Stimulated activated naive B cell treated with anti-CD40 and anti-IgM and Interleukin-4, amounts not matched to agents 10 μg/mL and 1 μg/mL and 100 μg/mL, for 72 hours (primary cell): ENCODE measurements around the gene MPRIP.
"Not testable (repeated sequence)": the region's sequence is repeated elsewhere in the genome, so short reads cannot be mapped to it uniquely, and the experiment has no call there.

Source experiments
- ATAC-seq, 2 donors: fragments of 150-1000 bp; cut with Tn5 transposase; replicated peaks; 2 replicates each; pipeline ENCODE4 v1.10.0; 2021; ENCODE audit warnings: moderate library complexity in 1 of 2
- DNase-seq: peaks from one replicate; pipeline ENCODE4 v3.0.0; 2021
- H3K27ac Mint-ChIP-seq: one replicate; pipeline ENCODE4 v1.8.0; 2022; ENCODE audit warnings: mild to moderate bottlenecking, mixed read lengths
- H3K27me3 Mint-ChIP-seq, 2 donors: one replicate each; pipeline ENCODE4 v1.8.0; 2022; ENCODE audit warnings: mixed read lengths in 2 of 2
- H3K36me3 Mint-ChIP-seq, 2 donors: one replicate each; pipeline ENCODE4 v1.8.0; 2022; ENCODE audit warnings: mixed read lengths in 2 of 2, mild to moderate bottlenecking in 1 of 2
- H3K4me1 Mint-ChIP-seq, 2 donors: one replicate each; pipeline ENCODE4 v1.8.0; 2022; ENCODE audit warnings: mixed read lengths in 2 of 2, mild to moderate bottlenecking in 1 of 2
- H3K4me3 Mint-ChIP-seq, 2 donors: one replicate each; pipeline ENCODE4 v1.8.0; 2022; ENCODE audit warnings: mild to moderate bottlenecking in 2 of 2, mixed read lengths in 2 of 2, moderate library complexity in 1 of 2
- H3K9me3 Mint-ChIP-seq, 2 donors: one replicate each; pipeline ENCODE4 v1.8.0; 2022; ENCODE audit warnings: mixed read lengths in 2 of 2, mild to moderate bottlenecking in 1 of 2

MPRIP gene, protein sequence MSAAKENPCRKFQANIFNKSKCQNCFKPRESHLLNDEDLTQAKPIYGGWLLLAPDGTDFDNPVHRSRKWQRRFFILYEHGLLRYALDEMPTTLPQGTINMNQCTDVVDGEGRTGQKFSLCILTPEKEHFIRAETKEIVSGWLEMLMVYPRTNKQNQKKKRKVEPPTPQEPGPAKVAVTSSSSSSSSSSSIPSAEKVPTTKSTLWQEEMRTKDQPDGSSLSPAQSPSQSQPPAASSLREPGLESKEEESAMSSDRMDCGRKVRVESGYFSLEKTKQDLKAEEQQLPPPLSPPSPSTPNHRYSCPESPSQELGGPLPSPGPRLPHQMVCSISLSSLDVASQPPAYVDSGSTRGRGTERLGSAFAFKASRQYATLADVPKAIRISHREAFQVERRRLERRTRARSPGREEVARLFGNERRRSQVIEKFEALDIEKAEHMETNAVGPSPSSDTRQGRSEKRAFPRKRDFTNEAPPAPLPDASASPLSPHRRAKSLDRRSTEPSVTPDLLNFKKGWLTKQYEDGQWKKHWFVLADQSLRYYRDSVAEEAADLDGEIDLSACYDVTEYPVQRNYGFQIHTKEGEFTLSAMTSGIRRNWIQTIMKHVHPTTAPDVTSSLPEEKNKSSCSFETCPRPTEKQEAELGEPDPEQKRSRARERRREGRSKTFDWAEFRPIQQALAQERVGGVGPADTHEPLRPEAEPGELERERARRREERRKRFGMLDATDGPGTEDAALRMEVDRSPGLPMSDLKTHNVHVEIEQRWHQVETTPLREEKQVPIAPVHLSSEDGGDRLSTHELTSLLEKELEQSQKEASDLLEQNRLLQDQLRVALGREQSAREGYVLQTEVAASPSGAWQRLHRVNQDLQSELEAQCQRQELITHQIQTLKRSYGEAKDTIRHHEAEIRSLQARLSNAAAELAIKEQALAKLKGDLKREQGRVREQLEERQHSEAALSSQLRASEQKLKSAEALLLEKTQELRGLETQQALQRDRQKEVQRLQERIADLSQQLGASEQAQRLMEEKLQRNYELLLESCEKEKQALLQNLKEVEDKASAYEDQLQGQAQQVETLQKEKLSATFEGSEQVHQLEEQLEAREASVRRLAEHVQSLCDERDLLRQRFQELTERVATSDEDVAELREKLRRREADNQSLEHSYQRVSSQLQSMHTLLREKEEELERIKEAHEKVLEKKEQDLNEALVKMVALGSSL (N-terminal part only)

DNA sequence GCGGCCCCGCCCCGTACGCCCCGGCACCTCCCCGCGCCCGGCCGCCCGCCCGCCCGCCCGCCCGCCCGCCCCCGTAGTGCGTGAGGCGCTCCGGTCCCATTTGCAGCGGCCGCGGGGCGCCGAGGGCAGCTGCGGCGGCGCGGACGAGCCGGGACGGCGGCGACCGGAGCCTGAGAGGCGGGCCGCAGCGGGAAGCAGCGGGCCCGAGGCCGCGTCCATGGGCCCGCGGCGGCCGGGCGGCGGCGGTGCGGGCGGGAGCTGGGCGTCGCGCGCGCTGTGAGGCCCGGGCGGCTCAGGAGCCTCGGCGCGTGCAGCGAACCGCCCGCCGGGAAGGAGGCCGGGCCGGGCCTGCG, at the start of gene MPRIP:
Gene MPRIP, plus strand, starts transcription at position 74 of the 353 bp plus-strand sequence. CDS start 392 bp downstream, outside the sequence.
- peaks cover 37 to 54% of the 10 kb centered on the region in 2 donors for H3K4me1 Mint-ChIP-seq
- H3K36me3 Mint-ChIP-seq, result peaks cover 0 to 4% of the 10 kb centered on the region in 2 donors
- DNase-seq (no peak), ATAC-seq (peak; percentile 18 to 29)
- H3K27ac Mint-ChIP-seq, result peak within 1 kb of the TSS; percentile 79
- H3K4me3 Mint-ChIP-seq, result peak within 1 kb of the TSS; percentile 85 to 93
- no peaks in the 10 kb centered on the region for H3K27me3 Mint-ChIP-seq
- H3K9me3 Mint-ChIP-seq, result peaks cover 0 to 1% of the 10 kb centered on the region in 2 donors

DNA sequence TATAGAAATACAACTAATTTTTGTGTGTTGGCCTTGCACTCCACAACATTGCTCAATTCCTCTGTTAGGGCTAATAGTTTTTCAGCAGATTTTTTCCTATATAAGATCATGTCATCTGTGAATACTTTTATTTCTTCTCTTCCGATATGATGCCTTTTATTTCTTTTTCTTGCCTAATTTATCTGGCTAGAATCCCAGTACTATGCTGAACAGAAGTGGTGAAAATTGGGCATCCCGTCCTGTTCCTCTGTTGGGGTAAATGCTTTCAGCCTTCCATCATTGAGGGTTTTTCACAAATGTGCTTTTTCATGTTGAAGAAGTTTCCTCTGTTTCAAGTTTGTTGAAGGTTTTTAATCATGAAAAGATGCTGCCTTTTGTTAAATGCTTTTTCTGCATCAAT, 47.6 kb upstream of the MPRIP start:
- Mint-ChIP-seq H3K27ac (no peak overlapping the region), H3K27me3 (no peaks in the 10 kb centered on the region), H3K9me3 (no peaks in the 10 kb centered on the region), H3K4me1 (peaks cover 18 to 23% of the 10 kb centered on the region in 2 donors), H3K36me3 (no peaks in the 10 kb centered on the region), H3K4me3 (no peak overlapping the region)
- no peak for DNase-seq
- no peak for ATAC-seq

DNA sequence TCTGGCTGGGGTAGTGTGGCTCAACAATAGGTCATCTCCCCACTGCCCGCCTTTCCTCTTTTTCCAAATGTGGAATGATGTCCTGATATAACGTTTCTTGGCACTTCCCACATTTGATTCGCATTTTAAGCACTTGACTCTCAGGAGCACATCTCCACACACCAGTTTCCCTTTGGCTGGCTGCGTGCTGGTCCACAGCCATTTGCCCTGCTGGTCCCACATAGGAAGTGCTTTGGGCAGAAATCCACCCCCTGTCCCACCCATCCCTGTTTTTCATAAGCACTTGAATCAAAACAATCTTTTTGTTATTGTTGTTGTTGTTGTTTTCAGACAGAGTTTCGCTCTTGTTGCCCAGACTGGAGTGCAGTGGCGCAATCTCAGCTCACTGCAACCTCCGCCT, 46.3 kb upstream of the MPRIP start:
- Mint-ChIP-seq H3K27ac (no peak overlapping the region), H3K36me3 (no peaks in the 10 kb centered on the region), H3K9me3 (no peaks in the 10 kb centered on the region), H3K4me3 (no peak overlapping the region), H3K27me3 (no peaks in the 10 kb centered on the region), H3K4me1 (peaks cover 9 to 10% of the 10 kb centered on the region in 2 donors)
- ATAC-seq, result no peak
- DNase-seq, result no peak

DNA sequence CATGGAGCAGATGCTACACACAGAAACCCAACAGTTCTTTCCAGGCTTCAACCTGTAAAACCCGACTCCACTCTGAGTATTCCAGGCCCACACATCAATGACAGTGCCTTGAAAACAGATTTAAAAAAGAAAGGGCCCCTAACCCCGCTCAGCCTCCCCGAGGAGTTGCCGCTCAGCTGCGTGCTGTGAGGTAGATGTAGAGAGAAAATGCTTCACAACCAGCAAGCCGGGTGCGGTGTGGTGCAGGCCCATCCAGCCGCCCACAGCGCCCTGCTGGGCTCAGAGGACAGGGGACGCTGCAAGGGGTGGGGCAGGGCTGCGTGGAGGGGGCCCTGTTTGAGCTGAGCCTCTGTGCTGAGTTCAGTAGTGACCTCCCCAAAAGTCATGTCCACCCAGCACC, 45.5 kb upstream of the MPRIP start:
- H3K36me3 Mint-ChIP-seq, ATAC-seq, DNase-seq, H3K27ac Mint-ChIP-seq, H3K27me3 Mint-ChIP-seq, H3K4me3 Mint-ChIP-seq, H3K4me1 Mint-ChIP-seq, H3K9me3 Mint-ChIP-seq: not testable (repeated sequence)

DNA sequence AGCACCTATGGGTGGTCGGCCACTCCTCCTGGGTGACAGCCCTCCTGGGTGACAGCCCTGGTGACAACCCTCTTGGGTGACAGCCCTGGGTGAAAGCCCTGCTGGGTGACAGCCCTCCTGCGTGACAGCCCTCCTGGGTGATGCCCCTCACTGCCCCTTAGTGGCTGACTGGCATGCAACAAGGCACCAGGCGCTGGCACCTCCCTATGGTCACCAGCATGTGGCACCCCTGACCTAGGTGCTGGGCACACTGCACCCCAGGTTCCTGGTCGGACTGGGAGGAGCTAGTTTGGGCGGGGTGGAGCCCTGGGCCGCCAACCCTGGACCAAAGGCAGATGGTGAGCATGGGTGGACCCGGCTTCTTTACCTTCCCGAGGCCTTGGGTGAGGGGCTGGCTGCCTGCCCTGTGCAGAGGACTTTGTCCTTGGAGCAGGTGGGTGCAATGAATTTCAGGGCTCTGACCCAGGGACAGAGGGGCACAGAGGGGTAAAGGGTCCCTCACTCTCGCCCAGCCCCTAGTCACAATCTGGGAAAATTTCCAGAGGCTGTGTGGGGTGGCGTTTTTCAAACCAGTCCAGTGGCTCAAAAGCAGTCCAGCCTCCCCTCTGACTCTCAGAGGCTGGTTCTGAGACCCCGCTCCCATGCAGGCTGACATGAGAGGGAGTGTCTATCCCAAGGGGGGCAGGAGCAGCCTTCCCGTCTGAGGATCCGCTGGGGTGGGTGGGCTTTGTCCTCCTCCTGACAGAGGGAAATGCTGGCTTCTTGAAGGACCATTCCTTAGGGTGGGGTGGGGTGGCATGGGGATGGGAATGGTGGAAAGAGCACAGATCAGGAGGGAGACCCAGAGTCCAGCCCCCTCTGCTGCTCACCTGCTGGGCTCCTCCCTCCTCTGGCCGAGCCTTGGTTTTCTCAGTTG, 44.5 kb upstream of the MPRIP start:
- Mint-ChIP-seq H3K4me1 (peaks cover 5 to 7% of the 10 kb centered on the region in 2 donors), H3K36me3 (no peaks in the 10 kb centered on the region), H3K4me3 (no peak overlapping the region), H3K27me3 (no peaks in the 10 kb centered on the region), H3K27ac (no peak overlapping the region), H3K9me3 (no peaks in the 10 kb centered on the region)
- DNase-seq (no peak), ATAC-seq (peak; percentile 37 to 52)

DNA sequence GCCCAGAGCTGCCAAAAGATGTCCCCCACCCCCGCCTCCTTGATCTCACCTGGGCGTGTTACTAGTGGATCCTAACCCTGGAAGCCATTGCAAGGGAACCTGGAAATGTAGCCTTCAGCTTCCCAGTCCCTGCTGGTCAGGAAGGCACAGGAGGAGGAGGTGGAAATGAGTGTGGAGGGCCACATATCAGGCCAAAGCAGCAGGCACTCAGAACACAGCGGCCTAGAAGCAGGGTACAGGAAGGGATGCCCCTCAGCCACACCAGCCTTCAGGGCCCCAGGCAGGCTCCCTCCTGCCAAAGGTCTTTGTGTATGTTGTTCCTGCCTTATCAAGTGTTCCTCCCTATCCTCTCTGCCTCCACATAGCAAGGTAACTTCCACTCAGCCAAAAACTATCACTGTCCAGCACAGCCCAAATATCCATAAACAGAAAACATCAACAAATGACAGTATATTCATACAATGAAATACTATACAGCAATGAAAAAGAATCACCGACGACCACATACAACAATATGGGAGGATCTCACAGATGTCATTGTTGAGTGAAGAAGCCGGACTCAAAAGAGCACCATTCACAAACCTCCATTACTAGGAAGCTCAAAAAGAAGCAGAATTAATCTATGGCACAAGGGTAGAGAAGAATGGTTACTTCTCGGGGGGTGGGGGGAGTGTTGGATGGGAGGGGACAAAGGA, 42.2 kb upstream of the MPRIP start:
- no peak overlapping the region for H3K4me3 Mint-ChIP-seq
- DNase-seq, result no peak
- no peaks in the 10 kb centered on the region for H3K36me3 Mint-ChIP-seq
- H3K4me1 Mint-ChIP-seq, result peaks cover 5 to 7% of the 10 kb centered on the region in 2 donors
- no peak overlapping the region for H3K27ac Mint-ChIP-seq
- no peaks in the 10 kb centered on the region for H3K9me3 Mint-ChIP-seq
- no peak for ATAC-seq
- no peaks in the 10 kb centered on the region for H3K27me3 Mint-ChIP-seq

DNA sequence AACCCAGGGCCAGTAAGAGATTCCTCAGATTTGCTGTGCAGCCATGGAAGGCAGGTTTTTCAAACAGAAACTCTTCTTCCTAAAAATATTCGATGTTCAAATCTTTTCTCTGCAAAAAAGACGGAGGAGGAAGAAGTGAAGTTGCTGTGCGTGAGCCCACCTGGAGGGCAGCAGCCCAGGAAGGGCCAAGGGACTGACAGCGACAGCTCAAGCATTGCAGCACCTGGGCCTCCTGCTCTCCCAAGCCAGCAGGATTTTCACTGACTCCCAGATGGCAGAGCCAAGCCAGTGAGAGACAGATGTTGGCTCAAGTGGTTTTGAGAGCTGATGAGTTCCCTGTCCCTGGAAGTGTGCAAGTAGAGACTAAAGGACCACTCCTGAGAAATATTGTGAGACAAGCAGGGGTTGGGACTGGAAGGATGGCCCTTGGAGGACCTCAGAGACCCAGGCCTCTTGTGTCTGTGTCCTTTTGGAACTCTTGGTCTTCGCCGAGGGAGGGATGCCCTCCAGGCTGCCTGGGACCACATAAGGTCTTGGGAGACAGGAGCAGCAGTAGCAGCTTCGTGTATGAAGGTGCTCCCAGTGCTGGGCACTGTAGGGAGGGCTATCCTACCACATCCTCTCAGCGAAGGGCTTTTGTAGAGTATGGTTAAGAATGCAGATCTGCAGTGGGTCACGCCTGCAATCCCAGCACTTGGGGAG, 41.0 kb upstream of the MPRIP start:
- Mint-ChIP-seq H3K27ac (no peak overlapping the region), H3K27me3 (no peaks in the 10 kb centered on the region), H3K9me3 (no peaks in the 10 kb centered on the region), H3K4me1 (peaks cover 5 to 7% of the 10 kb centered on the region in 2 donors), H3K36me3 (no peaks in the 10 kb centered on the region), H3K4me3 (no peak overlapping the region)
- DNase-seq (no peak), ATAC-seq (peak; percentile 21 to 30)

DNA sequence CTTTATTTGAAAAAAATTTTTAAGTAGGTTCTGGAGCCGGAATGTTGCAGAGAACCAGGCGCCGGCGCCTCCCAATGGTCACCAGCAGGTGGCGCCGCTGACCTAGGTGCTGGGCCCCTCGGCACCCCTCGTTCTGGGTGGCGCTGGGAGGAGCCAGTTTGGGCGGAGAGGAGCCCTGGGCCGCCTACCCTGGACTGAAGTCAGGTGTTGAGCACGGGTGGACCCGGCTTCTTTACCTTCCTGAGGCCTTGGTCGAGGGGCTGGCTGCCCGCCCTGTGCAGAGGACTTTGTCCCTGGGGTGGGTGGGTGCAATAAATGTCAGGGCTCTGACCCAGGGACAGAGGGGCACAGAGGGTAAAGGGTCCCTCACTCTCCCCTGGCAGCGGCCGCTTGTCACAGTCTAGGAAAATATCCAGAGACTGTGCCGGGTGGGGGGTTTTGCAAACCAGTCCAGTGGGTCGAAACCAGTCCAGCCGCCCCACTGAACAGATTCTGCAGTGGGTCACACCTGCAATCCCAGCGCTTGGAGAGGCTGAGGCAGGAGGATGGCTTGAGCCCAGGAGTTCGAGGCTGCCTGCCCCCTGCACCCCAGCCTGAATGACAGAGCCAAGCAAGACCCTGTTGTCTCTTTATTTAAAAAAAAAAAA, 40.3 kb upstream of the MPRIP start:
- Mint-ChIP-seq H3K4me3 (no peak overlapping the region), H3K4me1 (peaks cover 5 to 7% of the 10 kb centered on the region in 2 donors), H3K36me3 (peaks cover 0 to 1% of the 10 kb centered on the region in 2 donors), H3K27ac (no peak overlapping the region), H3K9me3 (no peaks in the 10 kb centered on the region), H3K27me3 (no peaks in the 10 kb centered on the region)
- ATAC-seq (peak; percentile 97 to 98), DNase-seq (peak; percentile 66)

DNA sequence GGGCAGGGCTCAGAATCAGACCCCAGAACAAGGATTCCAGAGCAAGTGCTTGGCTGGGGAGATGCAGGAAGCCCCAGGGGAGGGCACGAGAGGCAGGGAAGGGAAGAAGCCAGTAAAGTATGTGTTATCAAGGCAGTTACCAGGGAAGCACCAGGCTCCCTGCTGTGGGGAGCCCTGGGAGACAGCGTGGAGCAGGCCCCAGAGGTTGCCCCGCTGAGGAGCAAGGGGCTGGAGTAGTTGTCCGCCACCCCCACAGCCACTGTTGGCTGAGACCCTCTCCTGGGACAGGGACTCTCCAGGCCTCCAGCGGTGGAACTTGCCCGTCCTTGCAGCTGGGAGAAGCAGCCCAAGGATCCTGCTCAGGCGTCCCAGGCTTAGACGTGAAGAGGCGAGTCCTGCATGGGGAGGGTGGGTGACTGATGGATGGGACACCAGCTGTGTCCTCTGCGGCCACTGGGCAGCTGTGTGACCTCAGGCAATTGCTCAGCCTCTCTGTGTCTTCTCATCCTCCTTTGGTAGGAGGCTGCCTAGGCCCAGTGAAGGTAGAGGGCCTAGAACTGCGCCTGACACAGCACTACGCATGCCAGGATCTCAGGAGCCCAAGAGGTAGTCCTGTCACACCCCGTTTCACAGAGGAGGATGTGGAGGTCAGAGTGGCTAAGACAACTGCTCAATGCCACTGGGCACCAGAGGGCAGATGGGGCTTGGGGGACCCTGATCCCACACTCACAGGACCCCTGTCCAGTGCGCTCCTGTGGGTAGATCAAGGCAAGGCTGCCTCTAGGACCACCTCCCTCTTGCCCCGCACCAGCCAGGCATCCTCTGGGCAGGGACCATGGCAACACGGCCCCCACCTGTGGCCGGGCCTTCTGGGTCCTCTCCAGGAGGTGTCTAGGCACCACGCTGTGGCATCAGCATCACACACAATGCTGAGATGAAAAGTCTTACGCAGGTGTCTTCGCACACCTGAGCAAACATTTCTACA, 39.2 kb upstream of the MPRIP start:
- not testable (repeated sequence) for ATAC-seq, H3K27ac Mint-ChIP-seq, DNase-seq, H3K4me3 Mint-ChIP-seq, H3K4me1 Mint-ChIP-seq, H3K36me3 Mint-ChIP-seq, H3K9me3 Mint-ChIP-seq, H3K27me3 Mint-ChIP-seq

DNA sequence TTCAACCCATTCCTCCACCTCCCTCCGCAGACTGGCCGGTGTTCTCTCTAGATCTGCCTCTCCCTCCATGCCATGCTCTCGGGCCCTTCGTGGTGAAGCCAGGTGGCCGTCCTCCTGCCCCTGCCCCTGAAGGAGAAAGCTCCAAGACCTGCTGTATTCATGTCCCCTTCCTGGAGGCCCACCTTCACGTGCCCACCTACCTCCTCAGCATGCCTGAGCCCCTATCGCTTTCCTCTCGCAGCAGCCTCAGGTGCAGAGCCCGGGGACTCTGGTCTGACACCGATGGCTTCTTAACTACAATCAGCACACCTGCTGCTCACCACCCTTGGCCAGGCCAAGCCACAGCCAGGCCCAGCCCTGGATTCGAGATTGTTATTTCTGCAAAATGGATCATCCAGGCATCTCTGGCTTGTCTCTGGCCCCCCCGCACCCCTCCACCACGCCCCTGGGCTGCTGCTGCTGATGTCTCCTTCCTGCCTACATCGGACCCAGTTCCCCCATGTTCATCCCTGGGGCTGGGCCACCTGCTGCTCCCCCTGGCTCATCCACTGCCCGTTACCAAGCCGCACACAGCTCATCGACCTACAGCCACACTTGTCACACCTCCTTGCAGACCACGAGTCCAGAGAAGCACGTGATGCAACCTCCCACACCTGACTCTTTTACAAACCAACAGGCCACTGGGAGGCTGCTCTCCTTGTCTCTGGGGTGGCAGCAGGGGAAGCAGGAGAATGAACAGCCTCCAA, 37.8 kb upstream of the MPRIP start:
- H3K9me3 Mint-ChIP-seq, result no peaks in the 10 kb centered on the region

More for the DNA sequence above, 37.8 kb upstream of the MPRIP start:
- H3K36me3 Mint-ChIP-seq, result peaks cover 0 to 1% of the 10 kb centered on the region in 2 donors
- no peak for ATAC-seq
- H3K4me3 Mint-ChIP-seq, result no peak overlapping the region
- H3K27ac Mint-ChIP-seq, result no peak overlapping the region
- no peak for DNase-seq
- peaks cover 5 to 7% of the 10 kb centered on the region in 2 donors for H3K4me1 Mint-ChIP-seq
- no peaks in the 10 kb centered on the region for H3K27me3 Mint-ChIP-seq
